ENCODE results near the gene SOX11. TPM values are rescaled to one million over a fixed set of nuclear protein-coding genes. Genes with fewer than 3 reads are reported as not detected.

Gene SOX11
- polyA plus RNA-seq, 3 donors = not detected

DNA sequence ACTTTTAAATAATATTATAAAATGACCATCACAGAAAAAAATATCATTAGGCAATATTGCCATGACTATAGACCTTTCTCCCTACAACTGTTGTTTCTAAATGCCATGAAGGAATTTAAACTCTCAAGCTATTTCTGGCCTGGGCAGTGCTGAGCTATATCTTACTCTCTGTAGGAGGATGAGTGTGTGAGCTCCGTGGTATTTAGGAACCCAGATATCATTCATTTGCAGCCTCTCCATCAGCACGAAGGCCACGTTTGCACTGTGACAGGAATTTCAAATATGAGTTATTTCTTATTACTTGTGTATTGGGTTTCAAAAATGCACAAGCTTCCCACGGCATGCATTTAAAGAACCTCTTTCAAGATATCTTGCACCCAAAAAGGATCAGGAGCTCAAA is 35.0 kb upstream of the SOX11 start:
- intact Hi-C loops (cut with micrococcal nuclease) = no loop called here
- H3K79me2 ChIP-seq (ENCODE audit: insufficient read depth, low read length) = no peaks in the 10 kb centered on the region
- no peak overlapping the region for H3K4me3 ChIP-seq (replicated peaks in 1 of 3; ENCODE audit: low read depth in 2 of 3, low read length in 3 of 3)
- TF ChIP-seq, protein P1, sequence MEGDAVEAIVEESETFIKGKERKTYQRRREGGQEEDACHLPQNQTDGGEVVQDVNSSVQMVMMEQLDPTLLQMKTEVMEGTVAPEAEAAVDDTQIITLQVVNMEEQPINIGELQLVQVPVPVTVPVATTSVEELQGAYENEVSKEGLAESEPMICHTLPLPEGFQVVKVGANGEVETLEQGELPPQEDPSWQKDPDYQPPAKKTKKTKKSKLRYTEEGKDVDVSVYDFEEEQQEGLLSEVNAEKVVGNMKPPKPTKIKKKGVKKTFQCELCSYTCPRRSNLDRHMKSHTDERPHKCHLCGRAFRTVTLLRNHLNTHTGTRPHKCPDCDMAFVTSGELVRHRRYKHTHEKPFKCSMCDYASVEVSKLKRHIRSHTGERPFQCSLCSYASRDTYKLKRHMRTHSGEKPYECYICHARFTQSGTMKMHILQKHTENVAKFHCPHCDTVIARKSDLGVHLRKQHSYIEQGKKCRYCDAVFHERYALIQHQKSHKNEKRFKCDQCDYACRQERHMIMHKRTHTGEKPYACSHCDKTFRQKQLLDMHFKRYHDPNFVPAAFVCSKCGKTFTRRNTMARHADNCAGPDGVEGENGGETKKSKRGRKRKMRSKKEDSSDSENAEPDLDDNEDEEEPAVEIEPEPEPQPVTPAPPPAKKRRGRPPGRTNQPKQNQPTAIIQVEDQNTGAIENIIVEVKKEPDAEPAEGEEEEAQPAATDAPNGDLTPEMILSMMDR (IDR thresholded peaks at IDR 0.05) = no peak
- no peaks in the 10 kb centered on the region for H3K4me1 ChIP-seq (ENCODE audit: control insufficient read depth in 1 of 2, insufficient read depth in 2 of 2, low read length in 2 of 2)
- Mint-ChIP-seq H3K27me3 (ENCODE audit: low read depth in 3 of 3) (peaks cover 0 to 2% (median 2%) of the 10 kb centered on the region in 3 donors), H3K4me3 (no peak overlapping the region), H3K36me3 (no peaks in the 10 kb centered on the region), H3K27ac (no peak overlapping the region), H3K9me3 (peaks cover 1 to 14% (median 5%) of the 10 kb centered on the region in 7 donors), H3K4me1 (no peaks in the 10 kb centered on the region)
- peaks cover 0 to 4% of the 10 kb centered on the region in 2 donors for H3K9me3 ChIP-seq (replicated peaks in 1 of 2; ENCODE audit: control insufficient read depth in 1 of 2, insufficient read depth in 1 of 2, low read length in 2 of 2)
- no peaks in the 10 kb centered on the region for H4K20me1 ChIP-seq (ENCODE audit: insufficient read depth, low read length)
- H3K9ac ChIP-seq (ENCODE audit: insufficient read depth, low read length, poor library complexity, severe bottlenecking) = no peak overlapping the region
- no peak overlapping the region for H3K27ac ChIP-seq (ENCODE audit: low read depth in 1 of 2, low read length in 2 of 2)
- WGBS (ENCODE audit: insufficient coverage) = no CpG with 5 or more reads among the region's 4 CpGs
- H3K4me2 ChIP-seq (replicated peaks; ENCODE audit: extremely low read depth, low read length, poor library complexity, severe bottlenecking) = no peak overlapping the region
- H3K27me3 ChIP-seq (ENCODE audit: control insufficient read depth in 2 of 2, insufficient read depth in 2 of 2, low read length in 2 of 2) = no peaks in the 10 kb centered on the region
- no peak overlapping the region for H2AFZ ChIP-seq (ENCODE audit: insufficient read depth, low read depth, low read length, poor library complexity, severe bottlenecking)
- DNase-seq = no peak
- no peaks in the 10 kb centered on the region for H3K36me3 ChIP-seq (replicated peaks in 1 of 2; ENCODE audit: control insufficient read depth in 1 of 2, insufficient read depth in 2 of 2, low read length in 2 of 2)

GRCh38 chr2:5660591-5660990 is 31.6 kb upstream of the SOX11 start:
- H3K4me1 ChIP-seq (ENCODE audit: control insufficient read depth in 1 of 2, insufficient read depth in 2 of 2, low read length in 2 of 2) = no peaks in the 10 kb centered on the region
- H3K9ac ChIP-seq (ENCODE audit: insufficient read depth, low read length, poor library complexity, severe bottlenecking) = no peak overlapping the region
- intact Hi-C loops (cut with micrococcal nuclease) = no loop called here
- H3K79me2 ChIP-seq (ENCODE audit: insufficient read depth, low read length) = no peaks in the 10 kb centered on the region
- 83% methylated on average over 2 of the region's 3 CpGs for WGBS (ENCODE audit: insufficient coverage)
- no peaks in the 10 kb centered on the region for H3K27me3 ChIP-seq (ENCODE audit: control insufficient read depth in 2 of 2, insufficient read depth in 2 of 2, low read length in 2 of 2)
- H3K4me3 ChIP-seq (replicated peaks in 1 of 3; ENCODE audit: low read depth in 2 of 3, low read length in 3 of 3) = no peak overlapping the region
- no peak overlapping the region for H3K4me2 ChIP-seq (replicated peaks; ENCODE audit: extremely low read depth, low read length, poor library complexity, severe bottlenecking)
- H3K4me3 Mint-ChIP-seq = no peak overlapping the region
- peaks cover 0 to 4% of the 10 kb centered on the region in 2 donors for H3K9me3 ChIP-seq (replicated peaks in 1 of 2; ENCODE audit: control insufficient read depth in 1 of 2, insufficient read depth in 1 of 2, low read length in 2 of 2)
- H3K27ac ChIP-seq (ENCODE audit: low read depth in 1 of 2, low read length in 2 of 2) = no peak overlapping the region
- TF ChIP-seq, protein P1 (IDR thresholded peaks at IDR 0.05) = no peak
- no peak overlapping the region for H3K27ac Mint-ChIP-seq
- peaks cover 1 to 8% (median 5%) of the 10 kb centered on the region in 7 donors for H3K9me3 Mint-ChIP-seq
- H3K27me3 Mint-ChIP-seq (ENCODE audit: low read depth in 3 of 3) = peaks cover 0 to 2% (median 0%) of the 10 kb centered on the region in 3 donors
- no peaks in the 10 kb centered on the region for H3K36me3 Mint-ChIP-seq
- no peaks in the 10 kb centered on the region for H3K36me3 ChIP-seq (replicated peaks in 1 of 2; ENCODE audit: control insufficient read depth in 1 of 2, insufficient read depth in 2 of 2, low read length in 2 of 2)
- H2AFZ ChIP-seq (ENCODE audit: insufficient read depth, low read depth, low read length, poor library complexity, severe bottlenecking) = no peak overlapping the region
- no peak for DNase-seq
- no peaks in the 10 kb centered on the region for H4K20me1 ChIP-seq (ENCODE audit: insufficient read depth, low read length)
- H3K4me1 Mint-ChIP-seq = no peaks in the 10 kb centered on the region

All from CD14-positive monocyte (primary cell).